Right ventricle myocardium superior (tissue), 1 donor: ENCODE measurements around the gene C6orf163. TPM values are rescaled to one million over a fixed set of nuclear protein-coding genes. Genes with fewer than 3 reads are reported as not detected.
A peak's percentile ranks its signal among the peaks of the same experiment; 100 is the strongest.

Source experiments
- ATAC-seq: fragments of 200-7000 bp; cut with Tn5 transposase; one replicate; pipeline ENCODE4 v1.9.1; 2020; ENCODE audit warnings: mild to moderate bottlenecking; ENCODE audit not compliant: poor library complexity
- DNase-seq: peaks from one replicate; pipeline ENCODE4 v3.0.0-alpha.2; 2020
- intact Hi-C: fragments of 100-400 bp; cut with DNase I; formaldehyde crosslinking; loops from one replicate; pipeline ENCODE4 v1.11.2; 2022
- total RNA-seq: library from RNA; stranded (reverse); fragmentation: NEBNext Ultra II Directional; extraction: Animal tissue kit (Norgen Biotek cat#: 25700); gene quantifications from one replicate; pipeline ENCODE4 v1.2.1, GENCODE V29; 2021
- donor health status: DM: no; HTN: yes; CAD: no; lungs with severe emphysema.

Gene C6orf163
- total RNA-seq, 1 donor from 2014 or later = 1.6 TPM

- DNase-seq = no peak
- no peak for ATAC-seq
- intact Hi-C loops = no loop called here
Measured at GRCh38 chr6:87349896-87350295, 5.3 kb downstream of the C6orf163 start.

- ATAC-seq (no peak), DNase-seq (no peak)
- intact Hi-C loops = no loop called here
Measured at GRCh38 chr6:87350516-87350915, 5.9 kb downstream of the C6orf163 start.

GRCh38 chr6:87351583-87351982 is 7.0 kb downstream of the C6orf163 start:
- DNase-seq (no peak), ATAC-seq (peak; percentile 31)
- intact Hi-C loops = no loop called here

GRCh38 chr6:87356181-87356580 is 11.6 kb downstream of the C6orf163 start:
- intact Hi-C loops = no loop called here
- ATAC-seq (no peak), DNase-seq (no peak)

- DNase-seq (no peak), ATAC-seq (no peak)
Measured at GRCh38 chr6:87357479-87358196, 13.0 kb downstream of the C6orf163 start.

GRCh38 chr6:87364602-87365252 is 20.1 kb downstream of the C6orf163 start:
- intact Hi-C loops = no loop called here
- DNase-seq = no peak
- no peak for ATAC-seq

More at GRCh38 chr6:87357479-87358196, 13.0 kb downstream of the C6orf163 start:
- intact Hi-C loops = no loop called here

GRCh38 chr6:87366072-87366827 is 21.6 kb downstream of the C6orf163 start:
- intact Hi-C loops = no loop called here
- DNase-seq (no peak), ATAC-seq (no peak)

- ATAC-seq = no peak
- no peak for DNase-seq
- intact Hi-C loops = no loop called here
Measured at GRCh38 chr6:87366899-87367298, 22.3 kb downstream of the C6orf163 start.

- DNase-seq (no peak), ATAC-seq (no peak)
- intact Hi-C loops = no loop called here
Measured at GRCh38 chr6:87373377-87373776, 28.8 kb downstream of the C6orf163 start.

GRCh38 chr6:87375315-87375714 is 30.7 kb downstream of the C6orf163 start:
- intact Hi-C loops = no loop called here
- no peak for ATAC-seq
- no peak for DNase-seq

GRCh38 chr6:87376643-87377042 is 32.0 kb downstream of the C6orf163 start:
- no peak for DNase-seq
- intact Hi-C loops = no loop called here

GRCh38 chr6:87378947-87379346 is 34.3 kb downstream of the C6orf163 start:
- DNase-seq = no peak
- intact Hi-C loops = no loop called here
- ATAC-seq = no peak

More at GRCh38 chr6:87376643-87377042, 32.0 kb downstream of the C6orf163 start:
- ATAC-seq = no peak

GRCh38 chr6:87382861-87383260 is 38.2 kb downstream of the C6orf163 start:
- DNase-seq (no peak), ATAC-seq (no peak)
- intact Hi-C loops = no loop called here

GRCh38 chr6:87384038-87384437 is 39.4 kb downstream of the C6orf163 start:
- ATAC-seq = no peak
- DNase-seq = no peak
- intact Hi-C loops = no loop called here

- intact Hi-C loops = no loop called here
- ATAC-seq (no peak), DNase-seq (no peak)
Measured at GRCh38 chr6:87384449-87384848, 39.8 kb downstream of the C6orf163 start.

GRCh38 chr6:87391334-87391733 is 46.7 kb downstream of the C6orf163 start:
- ATAC-seq (no peak), DNase-seq (no peak)
- intact Hi-C loops = no loop called here

- intact Hi-C loops = no loop called here
- DNase-seq = no peak
- peak; percentile 86 for ATAC-seq
Measured at GRCh38 chr6:87393026-87393622, 48.5 kb downstream of the C6orf163 start.

GRCh38 chr6:87395431-87395830 is 50.8 kb downstream of the C6orf163 start:
- intact Hi-C loops = no loop called here
- ATAC-seq (no peak), DNase-seq (no peak)
